NCI-H1694 treated with DMSO at 0.1 percent for 48 hours (cell line): ENCODE data around the gene DENND1A.

Source experiments
- DNase-seq: peaks from one replicate; lab custom pipeline; 2025; lab: John Stamatoyannopoulos, UW

DENND1A gene

GRCh38 chr9:123468541-123468940 lies 461.4 kb downstream of the DENND1A start:
- DNase-seq: no peak

GRCh38 chr9:123465304-123465703 lies 464.6 kb downstream of the DENND1A start:
- DNase-seq: no peak

GRCh38 chr9:123460091-123460490 lies 469.8 kb downstream of the DENND1A start:
- DNase-seq: no peak

- no peak for DNase-seq
Measured at GRCh38 chr9:123457583-123457982, 472.3 kb downstream of the DENND1A start.

- DNase-seq: no peak
Measured at GRCh38 chr9:123456011-123456410, 473.9 kb downstream of the DENND1A start.

GRCh38 chr9:123455187-123455586 lies 474.7 kb downstream of the DENND1A start:
- DNase-seq: no peak

- no peak for DNase-seq
Measured at GRCh38 chr9:123454361-123454760, 475.6 kb downstream of the DENND1A start.

GRCh38 chr9:123453831-123454321 lies 476.1 kb downstream of the DENND1A start:
- DNase-seq: no peak

- DNase-seq: no peak
Measured at GRCh38 chr9:123453076-123453667, 476.8 kb downstream of the DENND1A start.

GRCh38 chr9:123450996-123451395 lies 478.9 kb downstream of the DENND1A start:
- no peak for DNase-seq

GRCh38 chr9:123450098-123450770 lies 479.7 kb downstream of the DENND1A start:
- no peak for DNase-seq

- DNase-seq: no peak
Measured at GRCh38 chr9:123447934-123448646, 481.8 kb downstream of the DENND1A start.

GRCh38 chr9:123445981-123446610 lies 483.8 kb downstream of the DENND1A start:
- no peak for DNase-seq

- DNase-seq: no peak
Measured at GRCh38 chr9:123445116-123445515, 484.8 kb downstream of the DENND1A start.

GRCh38 chr9:123441769-123442168 lies 488.2 kb downstream of the DENND1A start:
- no peak for DNase-seq

- no peak for DNase-seq
Measured at GRCh38 chr9:123440256-123440655, 489.7 kb downstream of the DENND1A start.

- DNase-seq: no peak
Measured at GRCh38 chr9:123438821-123439220, 491.1 kb downstream of the DENND1A start.

GRCh38 chr9:123438321-123438720 lies 491.6 kb downstream of the DENND1A start:
- DNase-seq: no peak

- no peak for DNase-seq
Measured at GRCh38 chr9:123437201-123437600, 492.7 kb downstream of the DENND1A start.

GRCh38 chr9:123435471-123435870 lies 494.5 kb downstream of the DENND1A start:
- no peak for DNase-seq

GRCh38 chr9:123434619-123435240 lies 495.2 kb downstream of the DENND1A start:
- DNase-seq: no peak
